B cell (primary cell): Measurements from ENCODE around the gene ZRANB3.

ENCODE experiments used
- CTCF ChIP-seq: fragments of 200-600 bp; IDR thresholded peaks from one replicate; pipeline ENCODE4 v1.8.0; 2022; ENCODE audit warnings: antibody characterized with exemption, mild to moderate bottlenecking
- EZH2 ChIP-seq: IDR thresholded peaks from 2 replicates; pipeline ENCODE4 v1.6.1; 2012; ENCODE audit warnings: borderline replicate concordance, low read depth, mild to moderate bottlenecking, moderate library complexity, low read length; ENCODE audit not compliant: insufficient read depth, poor library complexity, severe bottlenecking

DNA sequence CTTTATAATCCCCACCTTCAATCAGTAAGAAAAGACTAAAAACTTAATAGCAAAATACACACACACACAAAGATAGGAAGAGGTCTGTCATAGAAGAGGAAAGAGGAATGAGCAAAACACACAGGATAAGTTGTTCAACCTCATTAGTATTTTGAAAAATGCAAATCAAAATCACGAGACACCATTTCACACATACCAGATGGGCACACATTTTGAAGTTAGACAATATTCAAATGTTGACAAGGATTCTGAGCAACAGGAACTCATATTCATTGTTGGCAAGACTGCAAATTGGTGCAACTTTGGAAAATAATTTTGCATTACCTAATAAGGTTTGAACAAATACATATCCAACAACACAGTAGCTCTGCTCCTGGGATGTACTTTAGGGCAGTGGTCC is 351.3 kb downstream of the ZRANB3 start:
- TF ChIP-seq CTCF (no peak), EZH2 (no peak)
